NCI-H2107 (cell line): Measurements from ENCODE around the gene FANCC.
A peak's percentile ranks its signal among the peaks of the same experiment; 100 is the strongest.

ENCODE experiments used
- DNase-seq: peaks from one replicate; lab custom pipeline; 2025; lab: John Stamatoyannopoulos, UW

Gene FANCC

GRCh38 chr9:95317119-95317892 lies at the start of gene FANCC:
Gene FANCC, minus strand, starts transcription at chr9:95317709. Its CDS starts 68,418 bp downstream, at chr9:95249291.
- DNase-seq, result peak; percentile 77

DNA sequence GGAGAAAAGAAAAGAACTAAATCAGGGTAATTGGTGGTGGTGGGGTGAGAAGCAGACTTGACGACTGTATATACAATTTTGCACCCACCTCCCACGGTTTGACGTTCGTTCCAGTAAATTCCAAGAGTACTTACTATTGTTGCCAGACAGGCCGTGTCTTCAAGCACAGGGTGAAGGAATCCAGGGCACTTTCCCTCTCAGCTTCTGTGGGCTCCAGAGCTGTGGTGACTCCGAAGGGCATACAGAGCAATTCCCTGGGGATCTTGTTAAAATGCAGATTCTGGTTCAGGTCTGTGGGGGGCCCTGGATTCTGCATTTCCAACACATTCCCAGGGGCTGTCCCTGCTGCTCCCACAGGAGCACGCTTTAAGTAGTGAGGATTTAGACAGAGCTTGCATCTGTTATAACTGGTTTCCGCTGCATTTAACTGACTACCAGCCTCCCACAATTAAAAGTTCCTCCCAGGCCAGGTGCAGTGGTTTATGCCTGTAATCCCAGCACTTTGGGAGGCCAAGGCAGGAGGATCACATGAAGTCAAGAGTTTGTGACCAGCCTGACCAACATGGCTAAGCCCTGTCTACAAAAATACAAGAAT lies 49.3 kb upstream of the FANCC start:
- no peak for DNase-seq

GRCh38 chr9:95365766-95366165 lies 48.3 kb upstream of the FANCC start:
- no peak for DNase-seq

DNA sequence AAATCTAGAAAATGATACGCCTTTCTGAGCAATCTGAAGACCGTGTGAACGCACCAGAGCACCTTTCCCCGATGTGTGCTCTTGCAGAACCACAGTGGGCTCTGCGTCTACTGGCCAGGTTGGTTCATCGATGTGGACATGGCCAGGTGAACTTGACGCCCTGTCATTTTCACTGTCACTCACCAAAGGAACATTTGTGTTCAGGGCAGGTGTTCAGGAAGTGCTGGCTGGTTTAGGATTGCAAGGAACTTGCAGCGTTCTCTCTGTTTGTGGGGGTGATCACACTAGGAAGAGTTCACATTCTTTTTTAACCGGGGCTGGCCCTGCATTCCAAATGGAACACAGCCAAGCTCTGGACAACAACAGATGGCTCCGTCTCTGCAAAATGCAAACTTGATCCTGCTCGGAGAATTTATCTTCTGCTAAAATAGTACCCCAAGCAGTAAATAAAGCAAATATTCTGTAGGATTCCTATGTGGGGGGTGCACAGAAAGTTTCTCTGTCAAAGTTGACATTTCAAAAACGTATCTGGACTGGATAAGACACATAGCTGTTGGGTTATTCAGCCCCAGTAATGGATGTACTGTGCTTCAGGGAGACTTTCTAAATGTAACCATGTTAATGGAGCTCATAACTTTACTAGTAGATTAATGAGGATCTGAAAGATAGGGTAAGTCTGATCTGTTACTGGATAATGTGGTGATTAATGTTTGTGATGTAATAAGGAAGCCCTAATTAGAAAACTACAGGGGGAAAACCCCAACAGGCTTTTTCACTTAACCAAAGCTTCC lies 45.7 kb upstream of the FANCC start:
- no peak for DNase-seq

- DNase-seq, result no peak
Measured at GRCh38 chr9:95360866-95361265, 43.4 kb upstream of the FANCC start.

GRCh38 chr9:95357316-95357715 lies 39.8 kb upstream of the FANCC start:
- no peak for DNase-seq

- no peak for DNase-seq
Measured at GRCh38 chr9:95355500-95355899, 38.0 kb upstream of the FANCC start.

DNA sequence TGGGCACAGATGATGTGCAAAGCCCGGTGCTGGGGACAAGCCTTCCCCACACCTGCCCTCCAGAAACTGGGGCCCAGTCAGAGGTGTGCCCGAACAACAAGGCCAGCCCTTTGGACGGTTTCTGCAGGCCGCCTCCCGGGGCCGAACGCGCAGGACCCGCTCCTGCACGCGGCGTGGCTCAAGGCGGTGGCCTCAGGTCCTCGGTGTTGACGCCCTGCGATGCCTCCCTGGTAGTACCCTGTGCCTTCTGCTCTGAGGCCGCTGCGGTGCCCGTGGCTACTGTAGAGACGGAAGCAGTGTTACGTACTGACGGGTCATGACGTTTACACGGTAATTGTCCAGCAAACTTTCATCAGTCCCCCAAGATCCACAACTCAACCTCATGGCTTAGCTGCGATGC lies 33.5 kb upstream of the FANCC start:
- DNase-seq, result no peak

DNA sequence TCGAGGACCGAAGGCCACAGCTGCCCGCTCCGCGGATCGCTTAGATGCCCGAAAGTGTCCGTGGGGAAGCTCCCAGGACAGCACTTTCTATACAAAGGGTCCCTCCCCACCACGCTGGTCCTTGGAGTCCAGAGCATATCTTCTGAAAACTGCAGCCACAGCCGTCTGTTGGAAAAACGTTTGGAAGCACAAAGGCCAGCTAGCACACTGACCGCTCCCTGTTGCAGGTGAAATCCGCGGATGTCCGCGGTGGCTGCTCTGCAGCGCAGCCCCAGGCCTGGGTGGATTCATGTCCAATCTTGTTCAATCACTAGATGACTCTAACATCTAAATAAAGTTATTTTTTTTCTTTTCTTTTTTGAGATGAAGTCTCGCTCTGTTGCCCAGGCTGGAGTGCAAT lies 32.8 kb upstream of the FANCC start:
- DNase-seq, result no peak

- no peak for DNase-seq
Measured at GRCh38 chr9:95349091-95350038, 31.9 kb upstream of the FANCC start.

DNA sequence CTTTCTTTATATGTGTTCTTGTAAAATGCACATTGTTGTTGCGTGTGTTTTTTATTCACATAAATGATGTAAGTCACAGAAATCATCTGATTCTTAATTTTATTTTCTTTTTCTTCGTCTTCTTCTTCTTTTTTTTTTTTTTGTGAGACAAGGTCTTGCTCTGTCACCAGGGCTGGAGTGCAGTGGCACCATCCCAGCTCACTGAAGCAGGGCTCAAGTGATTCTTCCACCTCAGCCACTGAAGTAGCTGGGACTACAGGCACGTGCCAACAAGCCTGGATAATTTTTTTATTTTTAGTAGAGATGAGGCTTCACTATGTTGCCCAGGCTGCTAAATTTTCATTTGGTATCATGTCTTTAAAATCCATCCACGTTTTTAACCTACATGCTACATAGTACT lies 28.5 kb upstream of the FANCC start:
- no peak for DNase-seq

GRCh38 chr9:95344735-95345325 lies 27.3 kb upstream of the FANCC start:
- no peak for DNase-seq

DNA sequence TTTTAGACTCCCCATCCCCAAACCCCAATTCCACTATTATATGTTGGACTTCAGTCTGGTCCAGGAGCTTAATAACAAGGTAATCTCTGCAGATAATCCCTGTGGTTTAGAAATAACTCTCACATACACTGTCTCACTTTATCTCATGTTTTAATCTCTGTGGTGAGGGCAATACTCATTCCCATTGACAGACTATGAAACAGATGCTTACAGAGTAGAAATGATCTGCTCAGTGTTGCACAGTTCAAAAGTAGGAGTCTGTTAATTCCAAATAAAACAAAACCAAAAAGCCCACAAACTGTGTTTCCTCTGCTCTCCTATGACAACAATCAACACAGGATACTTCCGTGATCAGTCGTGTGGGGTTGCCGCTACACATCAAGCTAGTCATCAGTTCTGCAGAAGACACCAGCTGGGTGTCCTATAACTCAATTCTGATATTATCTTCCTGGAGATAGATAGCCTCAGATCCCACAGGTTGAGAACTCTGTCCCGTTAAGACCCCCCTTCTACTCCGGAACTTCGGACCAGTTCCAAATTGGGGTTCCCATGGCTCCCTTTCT lies 26.3 kb upstream of the FANCC start:
- DNase-seq, result no peak

GRCh38 chr9:95342571-95342970 lies 25.1 kb upstream of the FANCC start:
- no peak for DNase-seq

GRCh38 chr9:95341293-95341962 lies 23.9 kb upstream of the FANCC start:
- no peak for DNase-seq

DNA sequence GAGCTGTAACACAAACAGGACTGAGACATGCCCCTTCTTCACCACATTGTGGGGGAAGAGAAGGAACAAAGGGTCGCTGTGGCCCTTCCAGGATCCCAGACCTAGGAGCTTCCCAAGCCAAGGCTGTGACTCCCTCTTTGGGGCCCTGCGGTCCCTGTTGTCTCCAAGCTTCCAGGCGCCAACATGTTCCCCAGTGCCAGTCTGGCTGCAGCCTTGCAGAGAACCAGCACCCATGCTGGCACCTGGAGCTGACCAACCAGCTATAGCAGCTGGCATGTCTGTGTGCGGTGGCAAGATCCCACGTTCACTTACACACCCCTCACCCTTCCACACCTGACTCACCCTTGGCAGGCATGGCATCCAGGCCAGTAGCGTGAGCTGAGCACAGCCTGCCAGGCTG lies 20.7 kb upstream of the FANCC start:
- DNase-seq, result no peak

DNA sequence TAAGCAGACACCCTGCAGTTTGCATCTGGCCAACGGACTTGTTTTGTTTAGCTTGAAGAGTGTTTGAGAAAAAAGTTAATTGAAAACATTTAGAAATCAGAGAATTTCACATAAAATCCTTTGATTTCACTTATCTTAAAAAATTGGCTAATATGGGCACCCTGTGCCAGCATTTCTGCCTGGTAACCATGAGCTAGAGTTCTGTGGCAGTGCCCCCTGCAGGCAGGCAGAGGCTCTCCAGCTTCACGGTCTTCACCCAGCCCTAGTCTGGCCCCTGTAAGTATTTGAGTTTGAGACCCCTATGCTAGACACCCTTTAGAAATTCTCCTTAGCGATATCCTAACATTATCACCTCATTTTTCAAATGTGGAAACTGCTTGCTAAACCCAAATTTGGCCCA lies 18.8 kb upstream of the FANCC start:
- DNase-seq, result no peak

DNA sequence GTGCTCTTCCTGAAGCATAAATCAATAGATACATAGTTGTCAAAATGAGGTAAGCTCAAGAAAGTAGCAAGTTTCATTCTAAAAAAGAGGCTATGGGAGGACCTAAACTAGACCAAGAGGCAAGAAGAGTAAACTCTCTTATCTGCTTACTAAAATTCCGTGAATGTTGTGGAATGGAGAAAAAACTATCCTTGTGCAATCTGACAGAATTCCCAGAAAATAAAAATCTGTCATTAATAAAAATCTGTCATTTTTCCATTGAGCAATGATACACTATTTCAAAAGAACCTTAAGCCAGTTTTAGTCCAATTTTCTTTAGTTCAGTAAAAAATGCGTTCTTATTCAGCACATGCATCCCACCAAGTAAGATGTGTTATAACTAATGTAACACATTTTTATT lies 15.9 kb upstream of the FANCC start:
- no peak for DNase-seq

DNA sequence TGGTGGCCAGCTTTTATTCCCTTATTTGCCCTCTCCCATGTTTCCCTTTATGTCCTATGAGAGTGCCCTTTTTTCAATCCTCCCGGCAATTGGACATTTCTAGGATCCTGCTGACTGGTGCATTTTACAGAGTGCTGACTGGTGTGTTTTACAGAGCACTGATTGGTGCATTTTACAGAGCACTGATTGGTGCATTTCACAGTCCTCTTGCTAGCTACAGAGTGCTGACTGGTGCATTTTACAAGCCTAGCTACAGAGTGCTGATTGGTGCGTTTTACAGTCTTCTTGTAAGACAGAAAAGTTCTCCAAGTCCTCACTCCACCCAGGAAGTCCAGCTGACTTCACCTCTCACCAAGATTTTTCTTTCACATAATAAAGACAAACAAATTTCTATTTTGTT lies 15.4 kb upstream of the FANCC start:
- no peak for DNase-seq

- no peak for DNase-seq
Measured at GRCh38 chr9:95330720-95331404, 13.4 kb upstream of the FANCC start.
